ENCODE measurements around the gene TNNI2. TPM values are rescaled to one million over a fixed set of nuclear protein-coding genes. Genes with fewer than 3 reads are reported as not detected.
"Not testable (repeated sequence)": the region's sequence is repeated elsewhere in the genome, so short reads cannot be mapped to it uniquely, and the experiment has no call there.

The TNNI2 gene
- total RNA-seq, 2 experiments from 2014 or later = 1.0 TPM; not detected in 1

GRCh38 chr11:1866226-1866625 is 27.4 kb downstream of the TNNI2 start:
- H3K27me3 Mint-ChIP-seq = no peaks in the 10 kb centered on the region
- peaks cover 36% of the 10 kb centered on the region for H3K4me1 Mint-ChIP-seq
- H3K9me3 Mint-ChIP-seq (ENCODE audit: low read depth) = no peaks in the 10 kb centered on the region
- no peak overlapping the region for H3K4me3 Mint-ChIP-seq
- CTCF ChIA-PET = interaction anchor here (1.9 kb wide), 1 partner anchor 16 kb away, joined by 5 read pairs; no protein-coding TSS in a partner anchor
- DNase-seq (no peak), ATAC-seq (no peak)
- peaks cover 13% of the 10 kb centered on the region for H3K36me3 Mint-ChIP-seq
- H3K27ac Mint-ChIP-seq = no peak overlapping the region

- no peaks in the 10 kb centered on the region for H3K9me3 Mint-ChIP-seq (ENCODE audit: low read depth)
- no peak overlapping the region for H3K4me3 Mint-ChIP-seq
- H3K27me3 Mint-ChIP-seq = no peaks in the 10 kb centered on the region
- CTCF ChIA-PET = interaction anchor here (1.9 kb wide), 1 partner anchor 16 kb away, joined by 5 read pairs; no protein-coding TSS in a partner anchor
- H3K36me3 Mint-ChIP-seq = peaks cover 13% of the 10 kb centered on the region
- DNase-seq = no peak
- H3K4me1 Mint-ChIP-seq = peaks cover 38% of the 10 kb centered on the region
- no peak overlapping the region for H3K27ac Mint-ChIP-seq
- ATAC-seq = no peak
Observed at GRCh38 chr11:1866776-1867175, 28.0 kb downstream of the TNNI2 start.

GRCh38 chr11:1867381-1867780 is 28.6 kb downstream of the TNNI2 start:
- ATAC-seq (no peak), DNase-seq (no peak)
- no peaks in the 10 kb centered on the region for H3K9me3 Mint-ChIP-seq (ENCODE audit: low read depth)
- H3K27ac Mint-ChIP-seq = no peak overlapping the region
- CTCF ChIA-PET = no interaction called here
- no peak overlapping the region for H3K4me3 Mint-ChIP-seq
- H3K36me3 Mint-ChIP-seq = peaks cover 13% of the 10 kb centered on the region
- H3K27me3 Mint-ChIP-seq = no peaks in the 10 kb centered on the region
- peaks cover 42% of the 10 kb centered on the region for H3K4me1 Mint-ChIP-seq

DNA sequence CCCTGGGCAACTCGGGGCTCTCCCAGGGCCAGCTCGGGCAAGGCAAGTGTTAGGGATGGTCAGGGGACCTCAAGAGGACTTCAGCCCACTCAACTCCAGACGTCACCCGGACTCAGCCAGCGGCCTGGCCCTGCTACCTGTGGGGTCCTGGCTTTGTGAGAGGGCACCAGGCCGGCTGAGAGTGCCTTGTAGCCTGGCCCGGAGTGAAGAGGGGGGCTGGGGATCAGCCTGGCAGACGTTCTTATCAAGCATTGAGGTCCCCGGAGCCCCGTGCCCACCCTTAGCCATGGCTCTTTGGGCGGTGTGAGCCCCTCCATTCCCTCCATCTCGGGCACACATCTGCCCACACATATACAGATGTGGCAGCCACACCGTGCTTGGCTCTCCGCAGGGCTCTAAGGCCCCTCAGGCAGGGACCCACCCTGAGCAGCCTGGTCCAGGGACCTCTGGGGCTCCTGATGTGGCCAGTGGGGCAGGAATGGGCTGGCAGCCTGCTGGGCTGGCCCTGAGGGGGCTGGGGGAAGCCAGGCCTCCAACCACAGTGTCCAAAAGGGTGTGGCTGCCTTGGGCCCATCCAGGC is 29.4 kb downstream of the TNNI2 start:
- Mint-ChIP-seq H3K27ac (no peak overlapping the region), H3K36me3 (peaks cover 11% of the 10 kb centered on the region), H3K4me3 (no peak overlapping the region), H3K4me1 (peaks cover 46% of the 10 kb centered on the region), H3K9me3 (ENCODE audit: low read depth) (no peaks in the 10 kb centered on the region), H3K27me3 (no peaks in the 10 kb centered on the region)
- no peak for DNase-seq
- CTCF ChIA-PET = interaction anchor here (0.6 kb wide), 1 partner anchor 209 kb away, joined by 3 read pairs; no protein-coding TSS in a partner anchor
- ATAC-seq = no peak

DNA sequence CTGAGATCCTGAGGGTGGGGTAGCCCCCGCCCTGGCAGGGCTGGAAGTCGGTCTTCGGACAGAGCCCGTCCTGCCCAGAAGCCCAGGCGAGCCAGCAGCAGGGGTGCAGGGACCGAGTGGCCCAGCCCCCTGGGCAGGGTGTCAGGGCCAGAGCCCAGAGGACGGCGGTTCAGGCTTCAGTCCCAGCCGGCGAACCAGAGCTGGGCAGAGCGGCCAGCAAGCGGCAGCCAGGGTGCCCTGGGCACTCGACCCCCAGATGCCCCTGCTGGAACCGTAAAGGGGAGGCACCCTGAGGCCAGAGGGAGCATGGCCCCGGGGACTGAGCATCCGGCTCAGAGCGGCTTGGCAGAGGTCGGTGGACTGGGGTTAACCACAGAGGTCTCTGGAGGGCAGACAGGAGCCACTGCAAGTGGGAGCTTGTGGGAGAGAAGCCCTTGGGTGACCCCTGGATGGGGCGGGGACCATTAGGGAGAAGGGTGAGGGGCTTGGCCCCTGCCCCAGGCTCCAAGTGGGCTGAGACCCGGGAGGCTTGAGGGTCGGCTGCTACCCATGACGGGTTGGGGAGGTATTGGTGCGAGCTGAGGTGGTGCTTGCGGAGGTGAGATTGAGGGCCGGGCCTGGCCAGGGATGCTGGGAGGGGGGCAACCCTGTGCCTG is 30.0 kb downstream of the TNNI2 start:
- no peaks in the 10 kb centered on the region for H3K27me3 Mint-ChIP-seq
- H3K36me3 Mint-ChIP-seq = peaks cover 10% of the 10 kb centered on the region
- H3K4me1 Mint-ChIP-seq = peaks cover 46% of the 10 kb centered on the region
- H3K27ac Mint-ChIP-seq = no peak overlapping the region
- DNase-seq = no peak
- CTCF ChIA-PET = interaction anchor here (3.1 kb wide), 1 partner anchor 13 kb away, joined by 23 read pairs; no protein-coding TSS in a partner anchor
- no peak overlapping the region for H3K4me3 Mint-ChIP-seq
- no peaks in the 10 kb centered on the region for H3K9me3 Mint-ChIP-seq (ENCODE audit: low read depth)
- ATAC-seq = no peak

GRCh38 chr11:1869427-1870325 is 30.9 kb downstream of the TNNI2 start:
- Mint-ChIP-seq H3K27ac (peak overlapping the region; percentile 31), H3K9me3 (ENCODE audit: low read depth) (no peaks in the 10 kb centered on the region), H3K4me1 (peaks cover 46% of the 10 kb centered on the region), H3K36me3 (peaks cover 10% of the 10 kb centered on the region), H3K27me3 (no peaks in the 10 kb centered on the region), H3K4me3 (no peak overlapping the region)
- DNase-seq = no peak
- ATAC-seq = no peak
- CTCF ChIA-PET = interaction anchor here (0.9 to 3.1 kb wide), 5 partner anchors 12 to 282 kb away, joined by 3 to 23 read pairs (median 4); no protein-coding TSS in a partner anchor

DNA sequence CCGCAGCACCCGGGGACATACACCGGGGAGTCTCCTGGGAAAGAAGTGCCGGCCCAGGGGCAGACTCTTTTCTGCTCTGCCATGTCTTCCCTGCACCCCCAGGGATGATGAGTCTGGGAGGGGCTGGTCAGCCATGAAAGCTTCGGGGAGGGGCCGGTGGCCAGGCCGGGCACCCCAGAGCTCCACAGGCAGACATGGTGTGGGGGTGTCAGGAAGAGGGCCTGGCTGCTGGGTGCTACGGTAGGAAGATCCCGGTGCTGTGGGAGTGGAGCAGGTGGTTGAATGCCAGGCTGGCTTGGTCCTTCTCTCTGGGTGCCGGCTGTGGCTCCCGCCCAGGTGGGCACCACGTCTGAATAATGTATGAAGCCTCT is 31.5 kb downstream of the TNNI2 start:
- Mint-ChIP-seq H3K9me3 (ENCODE audit: low read depth) (no peaks in the 10 kb centered on the region), H3K36me3 (peaks cover 10% of the 10 kb centered on the region), H3K27ac (peak overlapping the region; percentile 19), H3K4me1 (peaks cover 46% of the 10 kb centered on the region), H3K4me3 (no peak overlapping the region), H3K27me3 (no peaks in the 10 kb centered on the region)
- DNase-seq = no peak
- no peak for ATAC-seq
- CTCF ChIA-PET = interaction anchor here (0.7 to 3.1 kb wide), 6 partner anchors 12 to 282 kb away, joined by 3 to 23 read pairs (median 4); partner anchors contain the start of gene LSP1

DNA sequence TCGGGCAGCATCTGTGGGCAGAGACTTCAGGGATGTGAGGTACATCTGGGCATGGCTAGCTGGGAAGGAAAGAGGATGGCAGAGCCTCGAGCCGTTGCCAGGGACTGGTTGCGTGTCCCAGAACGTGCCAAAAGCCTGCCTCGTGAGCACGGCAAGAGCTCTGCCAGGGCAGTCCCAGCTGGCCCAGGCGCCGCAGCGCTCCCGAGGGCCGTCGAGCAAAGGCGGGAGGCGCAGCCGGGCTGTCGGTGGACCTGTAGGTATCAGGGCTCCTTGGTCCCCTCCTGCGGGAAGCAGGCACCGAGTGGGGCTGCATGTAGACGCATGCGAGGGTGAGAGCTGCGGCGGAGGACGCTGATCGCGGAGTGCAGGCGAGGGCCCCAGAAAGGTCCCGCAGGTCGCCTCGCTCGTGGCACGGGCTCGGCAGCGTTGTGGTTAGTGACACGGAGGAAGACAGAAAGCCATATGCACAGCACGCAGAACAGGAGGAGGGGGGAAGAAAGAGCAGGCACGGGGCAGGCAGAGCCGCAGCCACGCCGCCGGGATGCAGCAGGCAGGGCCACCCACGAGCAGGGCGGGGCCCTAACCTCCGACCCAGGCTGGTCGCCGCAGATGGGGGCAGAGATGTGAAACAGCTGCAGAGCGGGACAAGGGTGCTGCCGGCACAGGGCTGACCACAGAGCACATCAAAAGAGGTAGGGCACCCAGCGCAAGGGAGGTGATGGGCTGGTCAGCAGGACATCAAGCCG is 32.1 kb downstream of the TNNI2 start:
- DNase-seq = peak; percentile 71
- H3K27ac Mint-ChIP-seq = peak overlapping the region; percentile 76
- H3K36me3 Mint-ChIP-seq = peaks cover 7% of the 10 kb centered on the region
- H3K27me3 Mint-ChIP-seq = no peaks in the 10 kb centered on the region
- peaks cover 43% of the 10 kb centered on the region for H3K4me1 Mint-ChIP-seq
- CTCF ChIA-PET = interaction anchor here (0.7 to 3.1 kb wide), 6 partner anchors 11 to 281 kb away, joined by 3 to 23 read pairs (median 4); partner anchors contain the start of gene LSP1
- peak overlapping the region; percentile 43 for H3K4me3 Mint-ChIP-seq
- H3K9me3 Mint-ChIP-seq (ENCODE audit: low read depth) = no peaks in the 10 kb centered on the region
- ATAC-seq = peak; percentile 68

DNA sequence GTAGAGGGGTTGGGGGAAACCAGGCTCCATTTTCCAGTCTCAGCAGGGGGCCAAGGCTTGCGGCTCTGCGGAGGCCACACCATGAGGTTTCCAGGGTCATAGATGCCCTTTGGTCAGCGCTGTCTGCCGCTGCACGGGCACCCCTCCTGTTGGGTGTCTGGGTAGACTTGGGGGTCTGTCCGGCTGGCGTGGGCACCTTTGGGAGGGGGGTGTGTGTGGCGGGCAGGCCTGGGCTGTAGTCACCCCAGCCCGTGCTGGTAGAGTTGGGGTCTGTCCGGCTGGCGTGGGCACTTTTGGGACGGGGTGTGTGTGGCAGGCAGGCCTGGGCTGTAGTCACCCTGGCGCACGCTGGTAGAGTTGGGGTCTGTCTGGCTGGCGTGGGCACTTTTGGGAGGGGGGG is 32.8 kb downstream of the TNNI2 start:
- H3K4me3 Mint-ChIP-seq = no peak overlapping the region
- CTCF ChIA-PET = interaction anchor here (2.0 to 3.1 kb wide), 2 partner anchors 11 to 280 kb away, joined by 5 to 23 read pairs; no protein-coding TSS in a partner anchor

DNA sequence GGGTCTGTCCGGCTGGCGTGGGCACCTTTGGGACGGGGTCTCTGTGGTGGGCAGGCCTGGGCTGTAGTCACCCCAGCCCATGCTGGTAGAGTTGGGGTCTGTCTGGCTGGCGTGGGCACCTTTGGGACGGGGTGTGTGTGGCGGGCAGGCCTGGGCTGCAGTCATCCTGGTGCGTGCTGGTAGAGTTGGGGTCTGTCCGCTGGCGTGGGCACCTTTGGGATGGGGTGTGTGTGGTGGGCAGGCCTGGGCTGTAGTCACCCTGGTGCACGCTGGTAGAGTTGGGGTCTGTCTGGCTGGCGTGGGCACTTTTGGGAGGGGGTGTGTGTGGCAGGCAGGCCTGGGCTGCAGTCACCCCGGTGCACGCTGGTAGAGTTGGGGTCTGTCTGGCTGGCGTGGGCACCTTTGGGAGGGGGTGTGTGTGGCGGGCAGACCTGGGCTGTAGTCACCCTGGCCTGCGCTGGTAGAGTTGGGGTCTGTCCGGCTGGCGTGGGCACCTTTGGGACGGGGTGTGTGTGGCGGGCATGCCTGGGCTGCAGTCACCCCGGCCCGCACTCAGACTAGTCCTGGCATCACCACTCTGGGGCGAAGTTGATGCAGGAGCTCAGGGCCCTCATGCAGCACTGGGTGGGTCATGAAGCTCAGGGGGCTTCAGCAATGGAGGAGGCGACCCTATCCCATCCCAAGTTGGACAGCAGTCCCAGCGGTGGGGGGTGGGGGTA is 33.6 kb downstream of the TNNI2 start:
- CTCF ChIA-PET = interaction anchor here (1.4 kb wide), 1 partner anchor 18 kb away, joined by 3 read pairs; no protein-coding TSS in a partner anchor
- Mint-ChIP-seq H3K27ac (no peak overlapping the region), H3K4me1 (peaks cover 43% of the 10 kb centered on the region), H3K4me3 (no peak overlapping the region), H3K27me3 (no peaks in the 10 kb centered on the region), H3K9me3 (ENCODE audit: low read depth) (no peaks in the 10 kb centered on the region), H3K36me3 (peaks cover 7% of the 10 kb centered on the region)
- ATAC-seq = no peak
- DNase-seq = no peak

More for the DNA sequence above, 32.8 kb downstream of the TNNI2 start:
- Mint-ChIP-seq H3K27ac (no peak overlapping the region), H3K4me1 (peaks cover 43% of the 10 kb centered on the region), H3K9me3 (ENCODE audit: low read depth) (no peaks in the 10 kb centered on the region), H3K27me3 (no peaks in the 10 kb centered on the region), H3K36me3 (peaks cover 7% of the 10 kb centered on the region)
- ATAC-seq (no peak), DNase-seq (no peak)

- H3K4me1 Mint-ChIP-seq = peaks cover 37% of the 10 kb centered on the region
- H3K27ac Mint-ChIP-seq = no peak overlapping the region
- CTCF ChIA-PET = interaction anchor here (1.4 kb wide), 1 partner anchor 19 kb away, joined by 3 read pairs; no protein-coding TSS in a partner anchor
- H3K9me3 Mint-ChIP-seq (ENCODE audit: low read depth) = no peaks in the 10 kb centered on the region
- no peak for ATAC-seq
- H3K27me3 Mint-ChIP-seq = no peaks in the 10 kb centered on the region
- H3K4me3 Mint-ChIP-seq = no peak overlapping the region
- H3K36me3 Mint-ChIP-seq = peaks cover 7% of the 10 kb centered on the region
- no peak for DNase-seq
Observed at GRCh38 chr11:1873048-1873812, 34.4 kb downstream of the TNNI2 start.

- H3K4me3 Mint-ChIP-seq; H3K9me3 Mint-ChIP-seq (ENCODE audit: low read depth); H3K27me3 Mint-ChIP-seq; DNase-seq; CTCF ChIA-PET; H3K27ac Mint-ChIP-seq; H3K36me3 Mint-ChIP-seq; ATAC-seq: not testable (repeated sequence)
- peaks cover 36% of the 10 kb centered on the region for H3K4me1 Mint-ChIP-seq
Observed at GRCh38 chr11:1873813-1874150, 35.0 kb downstream of the TNNI2 start.
